ENCODE measurements around the gene NEO1.

NEO1 gene

GRCh38 chr15:73344056-73344455, 291.8 kb downstream of the NEO1 start:
- H3K27ac ChIP-seq = no peak overlapping the region
- no peak for TF ChIP-seq ZFX (IDR thresholded peaks at IDR 0.05; ENCODE audit: borderline replicate concordance)
- TF ChIP-seq CTCF (IDR thresholded peaks at IDR 0.05) = no peak

- no peak overlapping the region for H3K27ac ChIP-seq
- TF ChIP-seq CTCF (IDR thresholded peaks at IDR 0.05) (no peak), ZFX (IDR thresholded peaks at IDR 0.05; ENCODE audit: borderline replicate concordance) (no peak)
These were observed 293.4 kb downstream of the NEO1 start for GRCh38 chr15:73345658-73346057.

GRCh38 chr15:73346735-73347312, 294.6 kb downstream of the NEO1 start:
- no peak overlapping the region for H3K27ac ChIP-seq
- TF ChIP-seq ZFX (IDR thresholded peaks at IDR 0.05; ENCODE audit: borderline replicate concordance) (no peak), CTCF (IDR thresholded peaks at IDR 0.05) (no peak)

- TF ChIP-seq ZFX (IDR thresholded peaks at IDR 0.05; ENCODE audit: borderline replicate concordance) = no peak
- no peak for TF ChIP-seq CTCF (IDR thresholded peaks at IDR 0.05)
- H3K27ac ChIP-seq = no peak overlapping the region
These were observed 296.9 kb downstream of the NEO1 start for GRCh38 chr15:73349191-73349590.

- TF ChIP-seq CTCF (IDR thresholded peaks at IDR 0.05) = no peak
- no peak for TF ChIP-seq ZFX (IDR thresholded peaks at IDR 0.05; ENCODE audit: borderline replicate concordance)
These were observed 299.8 kb downstream of the NEO1 start for GRCh38 chr15:73352082-73352481.

GRCh38 chr15:73353734-73354133, 301.5 kb downstream of the NEO1 start:
- H3K27ac ChIP-seq = no peak overlapping the region
- TF ChIP-seq ZFX (IDR thresholded peaks at IDR 0.05; ENCODE audit: borderline replicate concordance) = no peak
- TF ChIP-seq CTCF (IDR thresholded peaks at IDR 0.05) = no peak

More at GRCh38 chr15:73352082-73352481, 299.8 kb downstream of the NEO1 start:
- H3K27ac ChIP-seq = no peak overlapping the region

GRCh38 chr15:73354241-73354640, 302.0 kb downstream of the NEO1 start:
- no peak overlapping the region for H3K27ac ChIP-seq
- TF ChIP-seq ZFX (IDR thresholded peaks at IDR 0.05; ENCODE audit: borderline replicate concordance) = no peak
- no peak for TF ChIP-seq CTCF (IDR thresholded peaks at IDR 0.05)
